Endothelial cell of umbilical vein (primary cell): Measurements from ENCODE around the gene IL1RL2.

ENCODE experiments used
- CTCF ChIP-seq, 2 donors: IDR thresholded peaks; 1 replicate in 1 of 2; 2 replicates in 1 of 2; pipeline ENCODE4 v1.5.1; 2011; ENCODE audit warnings: low read length in 2 of 2, mild to moderate bottlenecking in 2 of 2, moderate library complexity in 2 of 2, control low read depth in 1 of 2, inconsistent platforms in 1 of 2, low read depth in 1 of 2; ENCODE audit not compliant: insufficient read depth in 1 of 2; ENCODE audit errors: extremely low read depth in 1 of 2
- EZH2 ChIP-seq: IDR thresholded peaks from 2 replicates; pipeline ENCODE4 v1.6.1; 2012; ENCODE audit warnings: borderline replicate concordance, low read depth, mild to moderate bottlenecking, moderate library complexity, low read length, inconsistent platforms; ENCODE audit not compliant: severe bottlenecking
- POLR2AphosphoS5 ChIP-seq: IDR thresholded peaks from 2 replicates; pipeline ENCODE4 v1.6.1; 2012; ENCODE audit warnings: low read depth, mild to moderate bottlenecking, control low read depth, low read length, moderate library complexity; ENCODE audit not compliant: insufficient read depth

GRCh38 chr2:102253753-102254150, 66.9 kb downstream of the IL1RL2 start:
- TF ChIP-seq CTCF (IDR thresholded peaks at IDR 0.05; ENCODE audit: extremely low read depth in 1 of 2, insufficient read depth in 1 of 2, low read depth in 1 of 2, low read length in 2 of 2) (peak in 1 of 2 donors; percentile 30), EZH2 (no peak), POLR2AphosphoS5 (no peak)
